HG03520 (cell line): ENCODE data around the gene TNS1.

Experiments
- ATAC-seq: cut with Tn5 transposase; IDR thresholded peaks from one replicate; pipeline ENCODE4 v1.9.1; 2021; ENCODE audit warnings: mild to moderate bottlenecking, moderate library complexity; ENCODE audit not compliant: unreplicated experiment

Gene TNS1

GRCh38 chr2:217947383-217948350, 55.1 kb downstream of the TNS1 start:
- ATAC-seq: no peak

- ATAC-seq: no peak
These were observed 56.7 kb downstream of the TNS1 start for GRCh38 chr2:217946051-217946450.

GRCh38 chr2:217945530-217945929, 57.3 kb downstream of the TNS1 start:
- no peak for ATAC-seq

GRCh38 chr2:217944923-217945322, 57.9 kb downstream of the TNS1 start:
- no peak for ATAC-seq

GRCh38 chr2:217944366-217944765, 58.4 kb downstream of the TNS1 start:
- no peak for ATAC-seq

GRCh38 chr2:217943446-217944321, 59.1 kb downstream of the TNS1 start:
- no peak for ATAC-seq

GRCh38 chr2:217942731-217943335, 60.0 kb downstream of the TNS1 start:
- ATAC-seq: no peak

GRCh38 chr2:217941886-217942728, 60.7 kb downstream of the TNS1 start:
- ATAC-seq: no peak

- ATAC-seq: no peak
These were observed 61.5 kb downstream of the TNS1 start for GRCh38 chr2:217941339-217941738.

- ATAC-seq: no peak
These were observed 62.3 kb downstream of the TNS1 start for GRCh38 chr2:217940261-217941220.

- no peak for ATAC-seq
These were observed 63.1 kb downstream of the TNS1 start for GRCh38 chr2:217939629-217940245.

GRCh38 chr2:217939220-217939619, 63.6 kb downstream of the TNS1 start:
- ATAC-seq: no peak

GRCh38 chr2:217938036-217938435, 64.8 kb downstream of the TNS1 start:
- no peak for ATAC-seq

- no peak for ATAC-seq
These were observed 65.3 kb downstream of the TNS1 start for GRCh38 chr2:217937446-217937845.

GRCh38 chr2:217936952-217937351, 65.8 kb downstream of the TNS1 start:
- ATAC-seq: no peak

- ATAC-seq: no peak
These were observed 66.7 kb downstream of the TNS1 start for GRCh38 chr2:217935901-217936684.

GRCh38 chr2:217935235-217935879, 67.4 kb downstream of the TNS1 start:
- ATAC-seq: no peak
